IMR-90 (cell line): ENCODE measurements around the gene PABPN1.

Experiments used
- MAFK ChIP-seq: IDR thresholded peaks from 2 replicates; pipeline ENCODE4 v1.6.1; 2012; ENCODE audit warnings: low read depth, low read length, improper control_type of control experiment
- POLR2A ChIP-seq: IDR thresholded peaks from 2 replicates; pipeline ENCODE4 v1.6.1; 2012; ENCODE audit warnings: mild to moderate bottlenecking, low read depth, low read length
- TF ChIP-seq, protein P1 (sequence below): conservative IDR thresholded peaks from 2 replicates; pipeline ENCODE4 v1.5.1; 2012; ENCODE audit warnings: mild to moderate bottlenecking, low read depth, low read length, improper control_type of control experiment
- TF ChIP-seq, protein P2 (sequence below): fragments of 150-350 bp; IDR thresholded peaks from 2 replicates; pipeline ENCODE4 v1.6.1; 2017; ENCODE audit warnings: mild to moderate bottlenecking, antibody characterized with exemption, low read length, low read depth

DNA sequence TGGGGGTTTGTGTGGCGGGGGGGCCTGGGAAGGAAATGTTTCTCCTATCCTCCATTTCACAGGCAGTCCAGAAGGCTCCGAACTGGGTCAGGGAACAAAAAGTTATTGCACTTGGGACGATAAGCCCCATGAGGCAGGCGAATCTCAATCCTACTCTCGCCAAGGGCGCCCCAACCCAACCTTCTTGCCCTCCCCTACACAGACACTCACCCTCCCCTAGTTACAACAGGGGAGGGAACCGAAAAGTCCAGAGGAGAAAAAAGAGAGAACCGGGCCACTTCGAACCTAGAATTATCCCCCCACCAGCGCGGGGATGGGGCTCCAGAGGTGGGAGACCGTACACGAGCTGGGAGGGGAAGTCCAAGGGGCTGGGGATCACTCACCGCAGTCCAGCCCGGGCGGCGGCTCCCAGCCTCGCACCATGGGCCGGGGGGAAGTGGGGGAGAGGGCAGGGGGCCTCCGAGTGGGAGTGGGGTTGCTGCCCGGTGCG, 35.7 kb upstream of the PABPN1 start:
- TF ChIP-seq, protein P1, sequence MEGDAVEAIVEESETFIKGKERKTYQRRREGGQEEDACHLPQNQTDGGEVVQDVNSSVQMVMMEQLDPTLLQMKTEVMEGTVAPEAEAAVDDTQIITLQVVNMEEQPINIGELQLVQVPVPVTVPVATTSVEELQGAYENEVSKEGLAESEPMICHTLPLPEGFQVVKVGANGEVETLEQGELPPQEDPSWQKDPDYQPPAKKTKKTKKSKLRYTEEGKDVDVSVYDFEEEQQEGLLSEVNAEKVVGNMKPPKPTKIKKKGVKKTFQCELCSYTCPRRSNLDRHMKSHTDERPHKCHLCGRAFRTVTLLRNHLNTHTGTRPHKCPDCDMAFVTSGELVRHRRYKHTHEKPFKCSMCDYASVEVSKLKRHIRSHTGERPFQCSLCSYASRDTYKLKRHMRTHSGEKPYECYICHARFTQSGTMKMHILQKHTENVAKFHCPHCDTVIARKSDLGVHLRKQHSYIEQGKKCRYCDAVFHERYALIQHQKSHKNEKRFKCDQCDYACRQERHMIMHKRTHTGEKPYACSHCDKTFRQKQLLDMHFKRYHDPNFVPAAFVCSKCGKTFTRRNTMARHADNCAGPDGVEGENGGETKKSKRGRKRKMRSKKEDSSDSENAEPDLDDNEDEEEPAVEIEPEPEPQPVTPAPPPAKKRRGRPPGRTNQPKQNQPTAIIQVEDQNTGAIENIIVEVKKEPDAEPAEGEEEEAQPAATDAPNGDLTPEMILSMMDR: no peak
- TF ChIP-seq, protein P2, sequence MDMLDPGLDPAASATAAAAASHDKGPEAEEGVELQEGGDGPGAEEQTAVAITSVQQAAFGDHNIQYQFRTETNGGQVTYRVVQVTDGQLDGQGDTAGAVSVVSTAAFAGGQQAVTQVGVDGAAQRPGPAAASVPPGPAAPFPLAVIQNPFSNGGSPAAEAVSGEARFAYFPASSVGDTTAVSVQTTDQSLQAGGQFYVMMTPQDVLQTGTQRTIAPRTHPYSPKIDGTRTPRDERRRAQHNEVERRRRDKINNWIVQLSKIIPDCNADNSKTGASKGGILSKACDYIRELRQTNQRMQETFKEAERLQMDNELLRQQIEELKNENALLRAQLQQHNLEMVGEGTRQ: no peak
- no peak for TF ChIP-seq MAFK
- no peak for TF ChIP-seq POLR2A
